BE2C (cell line): ENCODE data around the gene PRDM5.

Experiments used
- DNase-seq: peaks from one replicate; pipeline ENCODE4 v3.0.0-alpha.2; 2020
- H3K27me3 ChIP-seq: fragments of 250-450 bp; sonication (Bioruptor Pico); 2 replicates; pipeline ENCODE4 v1.5.1; 2020; ENCODE audit warnings: mild to moderate bottlenecking
- H3K36me3 ChIP-seq: fragments of 250-450 bp; sonication (Bioruptor Pico); 2 replicates; pipeline ENCODE4 v1.5.1; 2020; ENCODE audit warnings: mild to moderate bottlenecking
- H3K4me1 ChIP-seq: fragments of 250-450 bp; sonication (Bioruptor Pico); 2 replicates; pipeline ENCODE4 v1.5.1; 2020
- H3K4me3 ChIP-seq: 2 replicates; pipeline ENCODE4 v1.5.1; 2011; ENCODE audit warnings: low read depth, low read length
- H3K9me3 ChIP-seq: fragments of 250-450 bp; sonication (Bioruptor Pico); 2 replicates; pipeline ENCODE4 v1.5.1; 2020
- CTCF ChIP-seq: IDR thresholded peaks from 2 replicates; pipeline ENCODE4 v1.5.1; 2012; ENCODE audit warnings: mild to moderate bottlenecking, low read depth, low read length

The PRDM5 gene

GRCh38 chr4:120901731-120902130, 20.8 kb downstream of the PRDM5 start:
- Histone ChIP-seq H3K36me3 (no peaks in the 10 kb centered on the region), H3K27me3 (no peaks in the 10 kb centered on the region), H3K4me3 (no peak overlapping the region), H3K4me1 (no peaks in the 10 kb centered on the region), H3K9me3 (no peaks in the 10 kb centered on the region)
- no peak for TF ChIP-seq CTCF
- DNase-seq, result no peak

- no peak for DNase-seq
- Histone ChIP-seq H3K36me3 (no peaks in the 10 kb centered on the region), H3K27me3 (no peaks in the 10 kb centered on the region), H3K4me1 (no peaks in the 10 kb centered on the region), H3K4me3 (no peak overlapping the region), H3K9me3 (no peaks in the 10 kb centered on the region)
- TF ChIP-seq CTCF, result no peak
Measured at GRCh38 chr4:120897981-120898719, 24.4 kb downstream of the PRDM5 start.

- H3K9me3 ChIP-seq, result no peaks in the 10 kb centered on the region
- no peak for DNase-seq
- TF ChIP-seq CTCF, result no peak
- H3K27me3 ChIP-seq, result no peaks in the 10 kb centered on the region
- no peaks in the 10 kb centered on the region for H3K4me1 ChIP-seq
- no peaks in the 10 kb centered on the region for H3K36me3 ChIP-seq
- H3K4me3 ChIP-seq, result no peak overlapping the region
Measured at GRCh38 chr4:120895554-120895953, 27.0 kb downstream of the PRDM5 start.

GRCh38 chr4:120893314-120893713, 29.2 kb downstream of the PRDM5 start:
- no peak for TF ChIP-seq CTCF
- Histone ChIP-seq H3K4me3 (no peak overlapping the region), H3K4me1 (no peaks in the 10 kb centered on the region), H3K9me3 (peaks cover 3% of the 10 kb centered on the region; the same call in 1 of the 2 replicates), H3K36me3 (no peaks in the 10 kb centered on the region), H3K27me3 (no peaks in the 10 kb centered on the region)
- peak; percentile 13 for DNase-seq

- no peak for TF ChIP-seq CTCF
- Histone ChIP-seq H3K27me3 (no peaks in the 10 kb centered on the region), H3K4me3 (no peak overlapping the region), H3K36me3 (no peaks in the 10 kb centered on the region), H3K4me1 (no peaks in the 10 kb centered on the region), H3K9me3 (peaks cover 3% of the 10 kb centered on the region; the same call in 1 of the 2 replicates)
- DNase-seq, result no peak
Measured at GRCh38 chr4:120886191-120886590, 36.3 kb downstream of the PRDM5 start.

DNA sequence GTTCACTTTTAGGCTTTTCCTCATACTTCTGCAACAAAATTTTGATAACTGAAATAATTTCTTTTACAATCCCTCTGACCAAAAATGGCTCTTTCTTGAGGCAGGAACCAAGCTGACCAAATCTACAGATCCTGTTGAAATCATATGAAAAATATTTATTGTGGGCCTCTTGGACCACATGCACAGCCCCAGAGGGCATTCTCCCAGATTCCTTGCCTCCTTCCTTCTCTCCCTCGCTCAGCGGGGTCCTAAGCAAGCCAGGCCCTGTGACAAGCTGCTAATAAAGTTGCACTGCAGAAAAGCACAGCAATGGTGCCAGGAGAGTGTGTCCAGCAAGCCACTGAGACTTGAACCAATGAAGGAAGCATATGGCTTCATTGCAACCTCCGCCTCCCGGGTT, 40.7 kb downstream of the PRDM5 start:
- no peaks in the 10 kb centered on the region for H3K9me3 ChIP-seq
- no peak for DNase-seq

More for the DNA sequence above, 40.7 kb downstream of the PRDM5 start:
- no peak for TF ChIP-seq CTCF
- H3K36me3 ChIP-seq, result no peaks in the 10 kb centered on the region
- H3K4me3 ChIP-seq, result no peak overlapping the region
- no peaks in the 10 kb centered on the region for H3K27me3 ChIP-seq
- H3K4me1 ChIP-seq, result no peaks in the 10 kb centered on the region
